Measurements from ENCODE around the gene VWA3B.

Gene VWA3B

DNA sequence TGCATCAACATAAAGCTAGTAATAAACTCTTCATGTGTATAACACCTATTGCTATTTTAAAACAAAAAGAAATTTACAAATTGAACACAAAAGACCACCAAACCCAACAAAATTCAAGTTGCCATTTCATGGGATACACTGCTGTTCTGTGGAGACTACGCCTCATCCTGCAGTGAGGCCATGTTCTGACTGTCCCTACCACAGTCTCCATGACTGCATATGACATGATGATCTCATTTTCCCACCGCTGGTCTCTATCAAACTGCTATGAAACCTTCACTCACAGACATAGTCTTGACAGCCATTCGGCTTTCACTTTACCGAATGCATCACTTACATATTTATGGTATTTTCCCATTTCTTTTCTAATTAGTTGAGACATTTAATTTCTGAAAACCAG is 21.2 kb upstream of the VWA3B start:
- H3K27me3 ChIP-seq (replicated peaks) = no peaks in the 10 kb centered on the region
- H3K36me3 ChIP-seq (replicated peaks) = no peaks in the 10 kb centered on the region
- DNase-seq = no peak
- in situ Hi-C loops (cut with HindIII; ENCODE audit: low pct_ligation_motif_present, low sequenced_read_pairs) = no loop called here
- TF ChIP-seq, protein P1, sequence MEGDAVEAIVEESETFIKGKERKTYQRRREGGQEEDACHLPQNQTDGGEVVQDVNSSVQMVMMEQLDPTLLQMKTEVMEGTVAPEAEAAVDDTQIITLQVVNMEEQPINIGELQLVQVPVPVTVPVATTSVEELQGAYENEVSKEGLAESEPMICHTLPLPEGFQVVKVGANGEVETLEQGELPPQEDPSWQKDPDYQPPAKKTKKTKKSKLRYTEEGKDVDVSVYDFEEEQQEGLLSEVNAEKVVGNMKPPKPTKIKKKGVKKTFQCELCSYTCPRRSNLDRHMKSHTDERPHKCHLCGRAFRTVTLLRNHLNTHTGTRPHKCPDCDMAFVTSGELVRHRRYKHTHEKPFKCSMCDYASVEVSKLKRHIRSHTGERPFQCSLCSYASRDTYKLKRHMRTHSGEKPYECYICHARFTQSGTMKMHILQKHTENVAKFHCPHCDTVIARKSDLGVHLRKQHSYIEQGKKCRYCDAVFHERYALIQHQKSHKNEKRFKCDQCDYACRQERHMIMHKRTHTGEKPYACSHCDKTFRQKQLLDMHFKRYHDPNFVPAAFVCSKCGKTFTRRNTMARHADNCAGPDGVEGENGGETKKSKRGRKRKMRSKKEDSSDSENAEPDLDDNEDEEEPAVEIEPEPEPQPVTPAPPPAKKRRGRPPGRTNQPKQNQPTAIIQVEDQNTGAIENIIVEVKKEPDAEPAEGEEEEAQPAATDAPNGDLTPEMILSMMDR (IDR thresholded peaks at IDR 0.05; ENCODE audit: low read depth, low read length, missing control alignments) = no peak
- H3K27ac ChIP-seq = no peak overlapping the region
- H3K4me3 ChIP-seq (ENCODE audit: low read depth, low read length) = no peak overlapping the region

DNA sequence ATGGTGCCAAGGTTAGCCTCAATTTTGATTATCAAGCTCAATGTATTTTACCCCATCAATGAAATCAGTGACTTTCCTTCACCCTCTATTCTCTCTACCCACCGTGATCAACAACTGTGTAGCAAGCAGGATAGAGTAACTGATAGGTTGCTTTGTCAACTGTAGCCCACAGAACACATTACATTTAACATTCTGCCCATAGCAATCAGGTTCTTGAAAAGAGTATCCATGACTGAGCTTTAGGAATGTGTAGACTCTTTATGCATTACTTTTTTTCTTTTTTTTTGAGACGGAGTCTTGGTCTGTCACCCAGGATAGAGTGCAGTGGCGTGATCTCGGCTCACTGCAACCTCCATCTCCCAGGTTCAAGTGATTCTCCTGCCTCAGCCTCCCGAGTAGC is 19.8 kb upstream of the VWA3B start:
- Histone ChIP-seq H3K36me3 (replicated peaks) (no peaks in the 10 kb centered on the region), H3K27me3 (replicated peaks) (no peaks in the 10 kb centered on the region), H3K4me3 (ENCODE audit: low read depth, low read length) (no peak overlapping the region), H3K27ac (no peak overlapping the region)
- no peak for DNase-seq
- TF ChIP-seq, protein P1 (IDR thresholded peaks at IDR 0.05; ENCODE audit: low read depth, low read length, missing control alignments) = no peak
- in situ Hi-C loops (cut with HindIII; ENCODE audit: low pct_ligation_motif_present, low sequenced_read_pairs) = no loop called here

- H3K27me3 ChIP-seq (replicated peaks) = no peaks in the 10 kb centered on the region
- TF ChIP-seq, protein P1 (IDR thresholded peaks at IDR 0.05; ENCODE audit: low read depth, low read length, missing control alignments) = no peak
- no peak overlapping the region for H3K4me3 ChIP-seq (ENCODE audit: low read depth, low read length)
- H3K27ac ChIP-seq = no peak overlapping the region
- no peaks in the 10 kb centered on the region for H3K36me3 ChIP-seq (replicated peaks)
- in situ Hi-C loops (cut with HindIII; ENCODE audit: low pct_ligation_motif_present, low sequenced_read_pairs) = no loop called here
- peak; percentile 5 for DNase-seq
Measured at GRCh38 chr2:98070081-98070480, 16.9 kb upstream of the VWA3B start.

GRCh38 chr2:98072442-98072841 is 14.5 kb upstream of the VWA3B start:
- in situ Hi-C loops (cut with HindIII; ENCODE audit: low pct_ligation_motif_present, low sequenced_read_pairs) = no loop called here
- no peak overlapping the region for H3K4me3 ChIP-seq (ENCODE audit: low read depth, low read length)
- no peak for DNase-seq
- H3K27me3 ChIP-seq (replicated peaks) = no peaks in the 10 kb centered on the region
- H3K36me3 ChIP-seq (replicated peaks) = no peaks in the 10 kb centered on the region
- no peak overlapping the region for H3K27ac ChIP-seq
- TF ChIP-seq, protein P1 (IDR thresholded peaks at IDR 0.05; ENCODE audit: low read depth, low read length, missing control alignments) = no peak

GRCh38 chr2:98078701-98079100 is 8.3 kb upstream of the VWA3B start:
- Histone ChIP-seq H3K27ac (no peak overlapping the region), H3K36me3 (replicated peaks) (no peaks in the 10 kb centered on the region), H3K4me3 (ENCODE audit: low read depth, low read length) (no peak overlapping the region), H3K27me3 (replicated peaks) (no peaks in the 10 kb centered on the region)
- no peak for DNase-seq
- TF ChIP-seq, protein P1 (IDR thresholded peaks at IDR 0.05; ENCODE audit: low read depth, low read length, missing control alignments) = no peak
- in situ Hi-C loops (cut with HindIII; ENCODE audit: low pct_ligation_motif_present, low sequenced_read_pairs) = no loop called here

- in situ Hi-C loops (cut with HindIII; ENCODE audit: low pct_ligation_motif_present, low sequenced_read_pairs) = no loop called here
- Histone ChIP-seq H3K4me3 (ENCODE audit: low read depth, low read length) (no peak overlapping the region), H3K27me3 (replicated peaks) (no peaks in the 10 kb centered on the region), H3K27ac (no peak overlapping the region), H3K36me3 (replicated peaks) (no peaks in the 10 kb centered on the region)
- TF ChIP-seq, protein P1 (IDR thresholded peaks at IDR 0.05; ENCODE audit: low read depth, low read length, missing control alignments) = no peak
- DNase-seq = no peak
Measured at GRCh38 chr2:98084151-98084868, 2.7 kb upstream of the VWA3B start.

Data from brain microvascular endothelial cell (primary cell).